ENCODE data around the gene ATF4. TPM values are rescaled to one million over a fixed set of nuclear protein-coding genes. Genes with fewer than 3 reads are reported as not detected.

ATF4 gene
- total RNA-seq, 1 experiment from 2014 or later = 608 TPM

DNA sequence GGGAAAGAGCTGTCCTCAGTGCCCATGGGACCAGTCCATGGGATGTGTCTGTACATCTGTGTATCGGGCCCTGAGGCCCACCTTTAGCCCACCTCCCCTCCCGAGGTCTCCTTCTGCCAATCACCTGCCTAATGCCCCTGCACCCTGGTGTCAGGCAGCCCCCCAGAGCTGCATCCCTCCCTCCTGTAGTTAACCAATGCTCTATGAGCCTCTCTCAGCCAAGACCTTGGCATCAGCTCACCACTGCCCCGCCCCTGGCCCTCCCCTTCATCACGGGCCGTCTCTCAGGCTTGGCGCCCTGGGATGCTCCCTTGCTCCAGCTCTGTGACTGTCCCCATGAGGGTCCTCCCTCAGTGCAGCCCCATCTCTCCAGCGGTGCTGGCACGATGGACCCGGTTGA is 45.0 kb upstream of the ATF4 start:
- intact Hi-C loops (cut with micrococcal nuclease) = no loop called here
- Histone ChIP-seq H4K20me1 (ENCODE audit: insufficient read depth) (no peaks in the 10 kb centered on the region), H3K27me3 (ENCODE audit: insufficient read depth, low read length) (no peaks in the 10 kb centered on the region), H3K36me3 (ENCODE audit: control insufficient read depth in 1 of 2, insufficient read depth in 2 of 2, low read length in 2 of 2) (no peaks in the 10 kb centered on the region), H3K27ac (ENCODE audit: low read depth, low read length) (no peak overlapping the region), H3K9me3 (ENCODE audit: control insufficient read depth in 1 of 2, insufficient read depth in 1 of 2, low read depth in 1 of 2, low read length in 2 of 2) (no peaks in the 10 kb centered on the region), H3K4me1 (ENCODE audit: control insufficient read depth in 1 of 2, insufficient read depth in 2 of 2, low read length in 2 of 2) (peaks cover 0 to 13% of the 10 kb centered on the region in 2 experiments; a peak in 1 of 4 replicates), H3K4me3 (replicated peaks in 1 of 2; ENCODE audit: low read depth in 1 of 2, low read length in 2 of 2) (no peak overlapping the region), H3K4me2 (ENCODE audit: low read length) (no peak overlapping the region), H2AFZ (ENCODE audit: low read depth, low read length, poor library complexity, severe bottlenecking) (no peak overlapping the region), H3K9ac (ENCODE audit: low read length) (no peak overlapping the region), H3K9me2 (ENCODE audit: insufficient read depth) (no peaks in the 10 kb centered on the region), H3K79me2 (ENCODE audit: insufficient read depth, low read length) (no peaks in the 10 kb centered on the region)
- RAD21 ChIA-PET (ENCODE audit: low non-redundant PET in 1 of 2, low total read pairs in 2 of 2, uncharacterized antibody in 2 of 2, unreplicated experiment in 2 of 2) = no interaction called here
- POLR2A ChIA-PET = no interaction called here
- CTCF ChIA-PET = no interaction called here
- TF ChIP-seq CTCF (IDR thresholded peaks at IDR 0.05 in 2 of 3, conservative IDR thresholded peaks at IDR 0.05 in 1 of 3; ENCODE audit: borderline replicate concordance in 1 of 3, insufficient read depth in 1 of 3, low read depth in 2 of 3, low read length in 2 of 3) = no peak
- TF ChIP-seq ZNF274 (IDR thresholded peaks at IDR 0.05; ENCODE audit: low read depth, low read length) = no peak
- TF ChIP-seq, protein P1, sequence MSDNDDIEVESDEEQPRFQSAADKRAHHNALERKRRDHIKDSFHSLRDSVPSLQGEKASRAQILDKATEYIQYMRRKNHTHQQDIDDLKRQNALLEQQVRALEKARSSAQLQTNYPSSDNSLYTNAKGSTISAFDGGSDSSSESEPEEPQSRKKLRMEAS (IDR thresholded peaks at IDR 0.05) = no peak
- TF ChIP-seq ELF1 (IDR thresholded peaks at IDR 0.05; ENCODE audit: borderline replicate concordance, low read depth) = no peak
- no peak for TF ChIP-seq TCF7L2 (IDR thresholded peaks at IDR 0.05; ENCODE audit: borderline replicate concordance, extremely low read depth, insufficient read depth, insufficient read length)
- TF ChIP-seq SP1 (IDR thresholded peaks at IDR 0.05; ENCODE audit: low read depth) = no peak
- no peak for TF ChIP-seq CEBPB (IDR thresholded peaks at IDR 0.05; ENCODE audit: low read depth)
- ATAC-seq (no peak), DNase-seq (ENCODE audit: low read depth, low spot score) (no peak)
- BruUV-seq (replicated peaks) = no TSS peak

- H3K4me1 ChIP-seq (ENCODE audit: control insufficient read depth in 1 of 2, insufficient read depth in 2 of 2, low read length in 2 of 2) = peaks cover 0 to 13% of the 10 kb centered on the region in 2 experiments; a peak in 1 of 4 replicates
- H3K27ac ChIP-seq (ENCODE audit: low read depth, low read length) = no peak overlapping the region
- intact Hi-C loops (cut with micrococcal nuclease) = no loop called here
- no peaks in the 10 kb centered on the region for H4K20me1 ChIP-seq (ENCODE audit: insufficient read depth)
- H3K9ac ChIP-seq (ENCODE audit: low read length) = no peak overlapping the region
- ChIA-PET CTCF (no interaction called here), RAD21 (ENCODE audit: low non-redundant PET in 1 of 2, low total read pairs in 2 of 2, uncharacterized antibody in 2 of 2, unreplicated experiment in 2 of 2) (no interaction called here), POLR2A (no interaction called here)
- H3K79me2 ChIP-seq (ENCODE audit: insufficient read depth, low read length) = no peaks in the 10 kb centered on the region
- no peak overlapping the region for H2AFZ ChIP-seq (ENCODE audit: low read depth, low read length, poor library complexity, severe bottlenecking)
- H3K9me2 ChIP-seq (ENCODE audit: insufficient read depth) = no peaks in the 10 kb centered on the region
- DNase-seq (ENCODE audit: low read depth, low spot score) = no peak
- no peak overlapping the region for H3K4me2 ChIP-seq (ENCODE audit: low read length)
- H3K36me3 ChIP-seq (ENCODE audit: control insufficient read depth in 1 of 2, insufficient read depth in 2 of 2, low read length in 2 of 2) = no peaks in the 10 kb centered on the region
- no TSS peak for BruUV-seq (replicated peaks)
- ATAC-seq = no peak
- no peaks in the 10 kb centered on the region for H3K27me3 ChIP-seq (ENCODE audit: insufficient read depth, low read length)
- no peaks in the 10 kb centered on the region for H3K9me3 ChIP-seq (ENCODE audit: control insufficient read depth in 1 of 2, insufficient read depth in 1 of 2, low read depth in 1 of 2, low read length in 2 of 2)
- no peak overlapping the region for H3K4me3 ChIP-seq (replicated peaks in 1 of 2; ENCODE audit: low read depth in 1 of 2, low read length in 2 of 2)
- TF ChIP-seq ZFX (IDR thresholded peaks at IDR 0.05) = no peak
- no peak for TF ChIP-seq YY1 (IDR thresholded peaks at IDR 0.05; ENCODE audit: extremely low read depth, insufficient replicate concordance, low read depth, low read length)
- no peak for TF ChIP-seq ZNF274 (IDR thresholded peaks at IDR 0.05; ENCODE audit: low read depth, low read length)
- no peak for TF ChIP-seq EGR1 (IDR thresholded peaks at IDR 0.05; ENCODE audit: low read depth)
- no peak for TF ChIP-seq SIN3A (IDR thresholded peaks at IDR 0.05; ENCODE audit: low read depth)
Measured at GRCh38 chr22:39475902-39476301, 44.5 kb upstream of the ATF4 start.
